ENCODE results near the gene HSFX3. TPM values are rescaled to one million over a fixed set of nuclear protein-coding genes. Genes with fewer than 3 reads are reported as not detected.
"Not testable (repeated sequence)": the region's sequence is repeated elsewhere in the genome, so short reads cannot be mapped to it uniquely, and the experiment has no call there.

The HSFX3 gene
- polyA plus RNA-seq, 3 donors, result not detected

GRCh38 chrX:149534926-149535602 is 14.7 kb downstream of the HSFX3 start:
- 81% methylated on average over 3 of the region's 3 CpGs for WGBS (ENCODE audit: insufficient coverage)
- not testable (repeated sequence) for H3K27me3 ChIP-seq (ENCODE audit: control insufficient read depth in 2 of 2, insufficient read depth in 2 of 2, low read length in 2 of 2)

GRCh38 chrX:149533999-149534398 is 15.7 kb downstream of the HSFX3 start:
- H3K36me3 ChIP-seq (replicated peaks in 1 of 2; ENCODE audit: control insufficient read depth in 1 of 2, insufficient read depth in 2 of 2, low read length in 2 of 2); intact Hi-C loops (cut with micrococcal nuclease); H3K27me3 Mint-ChIP-seq (ENCODE audit: low read depth in 3 of 3); H3K27me3 ChIP-seq (ENCODE audit: control insufficient read depth in 2 of 2, insufficient read depth in 2 of 2, low read length in 2 of 2); H3K9me3 Mint-ChIP-seq; H3K9me3 ChIP-seq (replicated peaks in 1 of 2; ENCODE audit: control insufficient read depth in 1 of 2, insufficient read depth in 1 of 2, low read length in 2 of 2); H3K27ac Mint-ChIP-seq; H3K9ac ChIP-seq (ENCODE audit: insufficient read depth, low read length, poor library complexity, severe bottlenecking); DNase-seq; H3K79me2 ChIP-seq (ENCODE audit: insufficient read depth, low read length); H3K4me3 ChIP-seq (replicated peaks in 1 of 3; ENCODE audit: low read depth in 2 of 3, low read length in 3 of 3); H3K4me2 ChIP-seq (replicated peaks; ENCODE audit: extremely low read depth, low read length, poor library complexity, severe bottlenecking); H3K27ac ChIP-seq (ENCODE audit: low read depth in 1 of 2, low read length in 2 of 2); H4K20me1 ChIP-seq (ENCODE audit: insufficient read depth, low read length); H3K4me3 Mint-ChIP-seq; H2AFZ ChIP-seq (ENCODE audit: insufficient read depth, low read depth, low read length, poor library complexity, severe bottlenecking): not testable (repeated sequence)
- H3K4me1 ChIP-seq (ENCODE audit: control insufficient read depth in 1 of 2, insufficient read depth in 2 of 2, low read length in 2 of 2), result peaks cover 13 to 25% of the 10 kb centered on the region in 2 donors
- Mint-ChIP-seq H3K4me1 (peaks cover 25% of the 10 kb centered on the region), H3K36me3 (peaks cover 11 to 26% of the 10 kb centered on the region in 2 donors)
- no CpG with 5 or more reads among the region's 11 CpGs for WGBS (ENCODE audit: insufficient coverage)

More at GRCh38 chrX:149534926-149535602, 14.7 kb downstream of the HSFX3 start:
- H3K36me3 ChIP-seq (replicated peaks in 1 of 2; ENCODE audit: control insufficient read depth in 1 of 2, insufficient read depth in 2 of 2, low read length in 2 of 2); H3K4me2 ChIP-seq (replicated peaks; ENCODE audit: extremely low read depth, low read length, poor library complexity, severe bottlenecking); H3K27ac ChIP-seq (ENCODE audit: low read depth in 1 of 2, low read length in 2 of 2); H3K9ac ChIP-seq (ENCODE audit: insufficient read depth, low read length, poor library complexity, severe bottlenecking); H3K4me3 Mint-ChIP-seq; DNase-seq; H4K20me1 ChIP-seq (ENCODE audit: insufficient read depth, low read length); H3K79me2 ChIP-seq (ENCODE audit: insufficient read depth, low read length); H3K9me3 Mint-ChIP-seq; H3K27me3 Mint-ChIP-seq (ENCODE audit: low read depth in 3 of 3); H3K9me3 ChIP-seq (replicated peaks in 1 of 2; ENCODE audit: control insufficient read depth in 1 of 2, insufficient read depth in 1 of 2, low read length in 2 of 2); intact Hi-C loops (cut with micrococcal nuclease); H3K4me3 ChIP-seq (replicated peaks in 1 of 3; ENCODE audit: low read depth in 2 of 3, low read length in 3 of 3); H2AFZ ChIP-seq (ENCODE audit: insufficient read depth, low read depth, low read length, poor library complexity, severe bottlenecking): not testable (repeated sequence)
- H3K27ac Mint-ChIP-seq, result peak overlapping the region in 4 of 7 donors; percentile 37 to 66 (median 50)
- peaks cover 25% of the 10 kb centered on the region for H3K4me1 Mint-ChIP-seq
- peaks cover 15 to 27% of the 10 kb centered on the region in 2 donors for H3K4me1 ChIP-seq (ENCODE audit: control insufficient read depth in 1 of 2, insufficient read depth in 2 of 2, low read length in 2 of 2)
- H3K36me3 Mint-ChIP-seq, result peaks cover 7 to 21% of the 10 kb centered on the region in 2 donors

GRCh38 chrX:149532868-149533267 is 16.9 kb downstream of the HSFX3 start:
- H3K4me2 ChIP-seq (replicated peaks; ENCODE audit: extremely low read depth, low read length, poor library complexity, severe bottlenecking); H3K9ac ChIP-seq (ENCODE audit: insufficient read depth, low read length, poor library complexity, severe bottlenecking); H3K27ac Mint-ChIP-seq; DNase-seq; intact Hi-C loops (cut with micrococcal nuclease); H3K79me2 ChIP-seq (ENCODE audit: insufficient read depth, low read length); H3K27me3 ChIP-seq (ENCODE audit: control insufficient read depth in 2 of 2, insufficient read depth in 2 of 2, low read length in 2 of 2); H3K36me3 ChIP-seq (replicated peaks in 1 of 2; ENCODE audit: control insufficient read depth in 1 of 2, insufficient read depth in 2 of 2, low read length in 2 of 2); H4K20me1 ChIP-seq (ENCODE audit: insufficient read depth, low read length); H3K4me3 ChIP-seq (replicated peaks in 1 of 3; ENCODE audit: low read depth in 2 of 3, low read length in 3 of 3); H3K27me3 Mint-ChIP-seq (ENCODE audit: low read depth in 3 of 3); H3K27ac ChIP-seq (ENCODE audit: low read depth in 1 of 2, low read length in 2 of 2); H3K9me3 Mint-ChIP-seq; H3K4me3 Mint-ChIP-seq; H2AFZ ChIP-seq (ENCODE audit: insufficient read depth, low read depth, low read length, poor library complexity, severe bottlenecking); H3K9me3 ChIP-seq (replicated peaks in 1 of 2; ENCODE audit: control insufficient read depth in 1 of 2, insufficient read depth in 1 of 2, low read length in 2 of 2): not testable (repeated sequence)
- H3K36me3 Mint-ChIP-seq, result peaks cover 12 to 23% of the 10 kb centered on the region in 2 donors
- no CpG with 5 or more reads among the region's 3 CpGs for WGBS (ENCODE audit: insufficient coverage)
- H3K4me1 ChIP-seq (ENCODE audit: control insufficient read depth in 1 of 2, insufficient read depth in 2 of 2, low read length in 2 of 2), result peaks cover 11 to 23% of the 10 kb centered on the region in 2 donors
- H3K4me1 Mint-ChIP-seq, result peaks cover 23% of the 10 kb centered on the region

All from CD14-positive monocyte (primary cell).